HG03378 (cell line): ENCODE results near the gene PLEKHA6.

Source experiments
- ATAC-seq: cut with Tn5 transposase; IDR thresholded peaks from one replicate; pipeline ENCODE4 v1.9.1; 2021; ENCODE audit warnings: mild to moderate bottlenecking, moderate library complexity; ENCODE audit not compliant: unreplicated experiment

Gene PLEKHA6

GRCh38 chr1:204192589-204193352 lies 167.0 kb downstream of the PLEKHA6 start:
- ATAC-seq: no peak

GRCh38 chr1:204192046-204192445 lies 167.7 kb downstream of the PLEKHA6 start:
- ATAC-seq: no peak

- ATAC-seq: no peak
Measured at GRCh38 chr1:204191456-204191855, 168.3 kb downstream of the PLEKHA6 start.

- ATAC-seq: no peak
Measured at GRCh38 chr1:204190212-204191211, 169.2 kb downstream of the PLEKHA6 start.

- no peak for ATAC-seq
Measured at GRCh38 chr1:204188959-204189639, 170.6 kb downstream of the PLEKHA6 start.

GRCh38 chr1:204186597-204186996 lies 173.1 kb downstream of the PLEKHA6 start:
- no peak for ATAC-seq

- ATAC-seq: no peak
Measured at GRCh38 chr1:204181116-204181515, 178.6 kb downstream of the PLEKHA6 start.

- no peak for ATAC-seq
Measured at GRCh38 chr1:204180133-204180532, 179.6 kb downstream of the PLEKHA6 start.

GRCh38 chr1:204178487-204179281 lies 181.0 kb downstream of the PLEKHA6 start:
- no peak for ATAC-seq

GRCh38 chr1:204177133-204177532 lies 182.6 kb downstream of the PLEKHA6 start:
- no peak for ATAC-seq

- no peak for ATAC-seq
Measured at GRCh38 chr1:204176049-204176448, 183.7 kb downstream of the PLEKHA6 start.

GRCh38 chr1:204174958-204175357 lies 184.8 kb downstream of the PLEKHA6 start:
- ATAC-seq: no peak

GRCh38 chr1:204172404-204173029 lies 187.2 kb downstream of the PLEKHA6 start:
- ATAC-seq: no peak

GRCh38 chr1:204171751-204172178 lies 188.0 kb downstream of the PLEKHA6 start:
- ATAC-seq: no peak

GRCh38 chr1:204170494-204171155 lies 189.1 kb downstream of the PLEKHA6 start:
- ATAC-seq: no peak

- no peak for ATAC-seq
Measured at GRCh38 chr1:204169858-204170257, 189.9 kb downstream of the PLEKHA6 start.
